ENCODE results near the gene PMS2. TPM values are rescaled to one million over a fixed set of nuclear protein-coding genes. Genes with fewer than 3 reads are reported as not detected.
A peak's percentile ranks its signal among the peaks of the same experiment; 100 is the strongest.

The PMS2 gene
- total RNA-seq, 2 donors from 2014 or later, result 9.3 to 9.9 TPM

DNA sequence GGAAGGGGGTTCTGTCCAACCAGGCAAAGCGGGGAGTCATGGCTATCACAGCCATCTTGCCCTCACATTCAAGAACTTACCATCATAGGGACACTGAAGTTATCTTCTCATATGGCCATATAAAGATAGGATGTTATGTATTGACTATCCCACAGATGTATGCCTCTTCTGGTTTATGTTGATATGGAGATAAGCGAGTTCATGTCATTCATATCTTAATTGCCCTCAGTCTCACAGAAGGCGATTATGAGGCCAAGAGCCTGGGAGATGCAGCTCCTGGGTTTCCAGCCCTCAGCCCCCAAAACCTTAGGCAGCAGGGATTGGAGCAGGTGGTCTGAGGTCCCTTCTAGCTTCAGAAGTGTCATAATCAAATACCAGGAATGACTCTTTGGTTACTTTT, 13.9 kb upstream of the PMS2 start:
- intact Hi-C loops (cut with DNase I), result no loop called here
- H3K4me1 ChIP-seq, result peaks cover 7% of the 10 kb centered on the region
- H3K9me3 ChIP-seq, result no peaks in the 10 kb centered on the region
- DNase-seq, result no peak
- no peak overlapping the region for H3K4me3 ChIP-seq
- no peak overlapping the region for H3K27ac ChIP-seq
- TF ChIP-seq CTCF (IDR thresholded peaks at IDR 0.05), result no peak
- H3K27me3 ChIP-seq, result no peaks in the 10 kb centered on the region
- H3K36me3 ChIP-seq, result peaks cover 20% of the 10 kb centered on the region
- H3K9ac ChIP-seq (ENCODE audit: low read depth in 2 of 2, low read length in 2 of 2), result no peak overlapping the region

- Histone ChIP-seq H3K9me3 (no peaks in the 10 kb centered on the region), H3K4me1 (no peaks in the 10 kb centered on the region), H3K27me3 (no peaks in the 10 kb centered on the region), H3K36me3 (peaks cover 20% of the 10 kb centered on the region), H3K4me3 (no peak overlapping the region), H3K27ac (no peak overlapping the region), H3K9ac (ENCODE audit: low read depth in 2 of 2, low read length in 2 of 2) (no peak overlapping the region)
- no peak for DNase-seq
- intact Hi-C loops (cut with DNase I), result no loop called here
- no peak for TF ChIP-seq CTCF (IDR thresholded peaks at IDR 0.05)
These were observed 11.8 kb upstream of the PMS2 start for GRCh38 chr7:6020371-6021286.

GRCh38 chr7:6016653-6016966, 7.8 kb upstream of the PMS2 start:
- TF ChIP-seq CTCF (IDR thresholded peaks at IDR 0.05), result no peak
- DNase-seq, result no peak
- Histone ChIP-seq H3K9me3 (no peaks in the 10 kb centered on the region), H3K36me3 (peaks cover under 1% of the 10 kb centered on the region), H3K4me1 (no peaks in the 10 kb centered on the region), H3K9ac (ENCODE audit: low read depth in 2 of 2, low read length in 2 of 2) (no peak overlapping the region), H3K27ac (no peak overlapping the region), H3K27me3 (no peaks in the 10 kb centered on the region), H3K4me3 (no peak overlapping the region)
- intact Hi-C loops (cut with DNase I), result no loop called here

- Histone ChIP-seq H3K4me1 (peaks cover under 1% of the 10 kb centered on the region), H3K36me3 (no peaks in the 10 kb centered on the region), H3K9me3 (no peaks in the 10 kb centered on the region), H3K27ac (no peak overlapping the region), H3K4me3 (no peak overlapping the region), H3K9ac (ENCODE audit: low read depth in 2 of 2, low read length in 2 of 2) (no peak overlapping the region), H3K27me3 (no peaks in the 10 kb centered on the region)
- no peak for TF ChIP-seq CTCF (IDR thresholded peaks at IDR 0.05)
- intact Hi-C loops (cut with DNase I), result no loop called here
- no peak for DNase-seq
These were observed 7.2 kb upstream of the PMS2 start for GRCh38 chr7:6015917-6016652.

GRCh38 chr7:6012355-6013104, 3.7 kb upstream of the PMS2 start:
- peaks cover 3% of the 10 kb centered on the region for H3K4me1 ChIP-seq
- intact Hi-C loops (cut with DNase I), result no loop called here

More at GRCh38 chr7:6012355-6013104, 3.7 kb upstream of the PMS2 start:
- peak; percentile 68 for DNase-seq
- no peak for TF ChIP-seq CTCF (IDR thresholded peaks at IDR 0.05)
- Histone ChIP-seq H3K9ac (ENCODE audit: low read depth in 2 of 2, low read length in 2 of 2) (peak overlapping the region in 1 of 2 donors; percentile 21), H3K36me3 (no peaks in the 10 kb centered on the region), H3K4me3 (no peak overlapping the region), H3K27ac (peak overlapping the region; percentile 75), H3K27me3 (no peaks in the 10 kb centered on the region), H3K9me3 (no peaks in the 10 kb centered on the region)
